Ecto neural progenitor cell (in vitro differentiated cells): Measurements from ENCODE around the gene DCAF4.

Experiments used
- DNase-seq: peaks from one replicate; pipeline ENCODE4 v3.0.0-alpha.2; 2018; ENCODE audit warnings: low spot score

Gene DCAF4

DNA sequence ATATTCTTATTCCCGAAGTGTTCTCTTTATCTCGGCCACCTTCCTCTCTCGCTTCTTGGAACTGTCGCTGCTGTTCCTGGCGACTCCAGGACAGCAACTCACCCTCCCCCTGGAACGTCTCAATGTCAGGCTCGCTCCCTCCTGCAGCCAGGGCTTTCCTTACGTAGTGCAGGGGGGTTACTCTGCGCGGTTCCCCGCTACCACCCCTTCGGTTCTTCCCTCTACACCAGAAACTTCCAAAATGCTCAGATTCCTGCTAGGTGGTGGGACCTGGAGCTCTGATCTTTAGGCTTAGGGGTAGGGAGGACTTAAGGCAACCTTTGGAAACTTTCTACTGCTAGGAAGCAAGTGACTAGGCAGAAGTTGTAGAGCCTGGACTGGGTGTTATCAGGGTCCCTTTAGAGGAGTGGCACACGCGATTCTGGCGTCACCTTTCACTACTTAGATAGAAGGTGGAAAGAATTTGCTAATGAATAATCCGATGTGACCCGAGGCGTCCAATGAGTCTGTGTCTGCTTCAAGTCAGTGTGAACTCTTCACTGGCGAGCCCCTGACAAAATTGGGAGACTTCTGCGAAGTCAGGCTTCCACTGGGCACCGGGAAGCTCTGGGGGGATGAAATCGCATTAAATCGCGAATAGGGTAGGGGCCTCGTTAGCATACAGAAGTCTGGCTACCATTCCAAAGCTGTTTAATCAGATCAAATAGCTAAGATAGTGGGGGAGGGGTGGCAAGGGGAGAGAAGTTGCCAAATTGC lies 31.5 kb upstream of the DCAF4 start:
- DNase-seq: peak; percentile 64

- no peak for DNase-seq
Measured at GRCh38 chr14:72898448-72898847, 27.8 kb upstream of the DCAF4 start.

DNA sequence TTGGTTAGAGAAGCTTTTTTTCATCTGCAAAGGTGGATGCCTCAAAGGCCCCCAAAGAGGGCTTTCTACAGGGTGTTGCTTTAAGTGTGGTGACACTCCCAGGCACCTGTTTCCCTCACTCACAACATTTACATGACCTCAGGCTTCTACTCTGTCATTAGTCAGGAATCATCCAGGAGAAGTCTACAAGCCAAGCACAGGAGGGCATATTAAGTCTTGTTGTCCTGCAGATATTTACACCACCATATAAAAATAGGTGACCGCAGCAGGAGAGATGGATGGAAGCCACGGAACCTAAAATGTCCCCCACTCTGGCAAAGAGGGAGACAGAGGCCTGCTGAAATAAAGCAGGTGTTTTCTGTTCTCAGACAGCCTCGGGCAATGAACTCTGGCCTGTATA lies 24.9 kb upstream of the DCAF4 start:
- DNase-seq: no peak

GRCh38 chr14:72902801-72903530 lies 23.3 kb upstream of the DCAF4 start:
- DNase-seq: no peak

GRCh38 chr14:72903716-72904115 lies 22.5 kb upstream of the DCAF4 start:
- DNase-seq: no peak

- no peak for DNase-seq
Measured at GRCh38 chr14:72904218-72904617, 22.0 kb upstream of the DCAF4 start.

DNA sequence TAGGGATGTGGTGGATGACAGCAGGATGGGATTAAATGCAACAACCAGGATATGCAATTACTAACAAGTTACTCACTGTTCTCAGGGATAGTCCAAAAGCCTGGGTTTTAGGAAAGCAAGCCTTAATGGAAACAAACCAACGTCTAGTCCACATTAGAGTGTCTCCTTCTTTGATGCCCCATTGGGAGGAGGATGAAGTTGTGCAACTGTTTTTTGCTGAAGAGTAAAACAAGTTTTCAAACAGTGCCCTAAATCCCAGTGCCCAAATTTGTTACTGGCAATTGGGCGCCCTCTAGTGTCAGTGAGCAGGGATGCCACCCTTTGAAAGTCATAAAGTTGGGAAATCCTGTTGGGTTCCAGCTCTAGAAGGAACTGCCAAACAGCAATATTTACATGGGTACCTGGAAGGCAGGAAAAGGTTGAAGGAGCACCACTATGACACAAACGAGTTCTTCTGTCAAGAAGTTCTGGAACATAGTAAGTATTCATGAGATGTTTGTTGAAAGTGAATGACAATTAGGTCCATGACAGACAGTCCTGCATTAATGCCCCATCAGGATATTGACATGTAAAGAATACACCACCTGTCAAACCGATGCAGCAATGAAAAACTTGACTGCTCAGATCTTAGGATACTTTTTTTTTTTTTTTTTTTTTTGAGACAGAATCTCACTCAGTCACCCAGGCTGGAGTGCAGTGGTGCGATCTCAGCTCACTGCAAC lies 21.3 kb upstream of the DCAF4 start:
- peak; percentile 70 for DNase-seq

GRCh38 chr14:72906316-72906715 lies 19.9 kb upstream of the DCAF4 start:
- no peak for DNase-seq

- no peak for DNase-seq
Measured at GRCh38 chr14:72906879-72907278, 19.4 kb upstream of the DCAF4 start.

DNA sequence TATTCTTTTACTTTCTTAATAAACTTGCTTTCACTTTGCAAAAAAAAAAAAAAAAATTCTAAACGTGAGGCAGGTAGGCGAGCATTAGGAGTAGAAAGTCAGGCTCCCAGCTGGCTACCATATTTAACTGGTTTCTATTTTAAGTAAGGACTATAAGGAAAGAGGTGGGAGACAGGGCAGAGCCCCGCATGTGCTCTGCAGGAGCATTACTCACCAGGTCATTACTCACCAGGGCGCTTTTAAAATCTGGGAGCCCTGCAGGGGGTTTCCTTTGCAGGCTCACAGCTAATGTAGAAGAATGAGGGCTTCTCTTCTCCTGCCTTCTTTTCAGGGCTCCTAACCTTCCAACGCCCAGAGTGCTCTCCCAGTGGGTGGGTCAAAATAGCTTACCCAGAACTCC lies 18.4 kb upstream of the DCAF4 start:
- no peak for DNase-seq

DNA sequence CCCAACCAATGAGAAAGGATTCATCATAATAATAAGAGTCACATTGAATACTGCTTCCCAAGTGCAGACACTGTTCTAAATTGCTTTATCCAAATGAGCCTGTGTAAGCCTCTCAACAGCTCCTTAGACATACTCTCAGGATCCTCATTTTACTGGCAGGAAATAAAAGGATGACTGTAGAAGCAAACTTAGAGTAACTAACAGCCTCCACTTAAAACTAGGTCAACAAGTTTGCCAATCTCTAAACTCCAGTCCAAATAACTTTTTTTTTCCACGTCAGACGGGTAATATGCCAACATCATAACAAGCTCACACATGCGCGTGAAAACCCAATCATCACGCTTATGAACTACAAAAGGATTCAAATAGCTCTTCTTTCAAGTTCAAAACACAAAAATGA lies 17.1 kb upstream of the DCAF4 start:
- no peak for DNase-seq

DNA sequence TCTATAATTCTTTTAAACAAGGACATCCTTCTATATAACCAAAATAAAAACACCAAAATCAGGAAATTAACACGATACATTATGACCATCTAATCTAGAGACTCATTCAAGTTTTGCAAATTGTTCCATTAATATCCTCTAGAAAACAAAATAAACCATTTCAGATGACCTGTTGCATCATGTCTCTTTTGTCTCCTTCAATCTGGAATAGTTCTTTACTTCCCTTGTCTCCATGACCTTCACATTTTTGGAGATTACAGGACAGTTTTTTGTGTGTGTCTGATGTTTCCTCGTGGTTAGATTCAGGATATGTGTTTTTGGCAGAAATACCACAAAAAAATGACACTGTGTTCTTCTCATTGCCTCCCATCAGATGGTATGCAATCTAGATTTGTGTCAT lies 12.5 kb upstream of the DCAF4 start:
- no peak for DNase-seq

- no peak for DNase-seq
Measured at GRCh38 chr14:72916174-72916573, 10.1 kb upstream of the DCAF4 start.

GRCh38 chr14:72917094-72917802 lies 9.0 kb upstream of the DCAF4 start:
- DNase-seq: no peak

GRCh38 chr14:72920008-72920407 lies 6.3 kb upstream of the DCAF4 start:
- DNase-seq: no peak

- no peak for DNase-seq
Measured at GRCh38 chr14:72921396-72921795, 4.9 kb upstream of the DCAF4 start.

GRCh38 chr14:72924337-72924736 lies 1.9 kb upstream of the DCAF4 start:
- no peak for DNase-seq

- DNase-seq: no peak
Measured at GRCh38 chr14:72925171-72925759, 999 bp upstream of the DCAF4 start.

GRCh38 chr14:72925815-72926291 lies 411 bp upstream of the DCAF4 start:
- DNase-seq: no peak

- no peak for DNase-seq
Measured at GRCh38 chr14:72928872-72929271, 2.6 kb downstream of the DCAF4 start.

GRCh38 chr14:72929316-72930080 lies 3.2 kb downstream of the DCAF4 start:
- DNase-seq: no peak
